ENCODE results near the gene TUBE1. TPM values are rescaled to one million over a fixed set of nuclear protein-coding genes. Genes with fewer than 3 reads are reported as not detected.
"Not testable (repeated sequence)": the region's sequence is repeated elsewhere in the genome, so short reads cannot be mapped to it uniquely, and the experiment has no call there.

Gene TUBE1
- total RNA-seq, 1 donor from 2014 or later, result 6.0 TPM

DNA sequence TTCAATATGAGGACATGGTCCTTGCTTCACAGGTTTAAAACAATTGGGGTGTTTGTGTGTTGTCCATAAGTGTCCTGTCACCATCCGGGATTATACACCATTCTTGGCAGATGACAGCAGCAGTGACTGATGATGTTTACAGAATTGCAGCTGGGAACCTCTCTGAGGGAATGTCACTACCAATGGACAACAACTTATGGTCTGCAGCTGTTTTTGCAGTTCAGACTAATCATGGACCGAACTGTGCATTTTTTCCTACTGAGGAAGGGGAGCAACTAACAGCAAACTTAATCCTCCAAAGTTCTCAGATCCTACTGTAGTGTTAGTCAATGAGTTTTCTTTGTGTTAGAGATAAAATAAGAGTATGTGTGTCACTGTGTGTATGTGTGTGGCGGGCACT lies 26.1 kb upstream of the TUBE1 start:
- DNase-seq (ENCODE audit: low spot score in 2 of 2), result no peak
- TF ChIP-seq, protein P1, sequence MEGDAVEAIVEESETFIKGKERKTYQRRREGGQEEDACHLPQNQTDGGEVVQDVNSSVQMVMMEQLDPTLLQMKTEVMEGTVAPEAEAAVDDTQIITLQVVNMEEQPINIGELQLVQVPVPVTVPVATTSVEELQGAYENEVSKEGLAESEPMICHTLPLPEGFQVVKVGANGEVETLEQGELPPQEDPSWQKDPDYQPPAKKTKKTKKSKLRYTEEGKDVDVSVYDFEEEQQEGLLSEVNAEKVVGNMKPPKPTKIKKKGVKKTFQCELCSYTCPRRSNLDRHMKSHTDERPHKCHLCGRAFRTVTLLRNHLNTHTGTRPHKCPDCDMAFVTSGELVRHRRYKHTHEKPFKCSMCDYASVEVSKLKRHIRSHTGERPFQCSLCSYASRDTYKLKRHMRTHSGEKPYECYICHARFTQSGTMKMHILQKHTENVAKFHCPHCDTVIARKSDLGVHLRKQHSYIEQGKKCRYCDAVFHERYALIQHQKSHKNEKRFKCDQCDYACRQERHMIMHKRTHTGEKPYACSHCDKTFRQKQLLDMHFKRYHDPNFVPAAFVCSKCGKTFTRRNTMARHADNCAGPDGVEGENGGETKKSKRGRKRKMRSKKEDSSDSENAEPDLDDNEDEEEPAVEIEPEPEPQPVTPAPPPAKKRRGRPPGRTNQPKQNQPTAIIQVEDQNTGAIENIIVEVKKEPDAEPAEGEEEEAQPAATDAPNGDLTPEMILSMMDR (IDR thresholded peaks at IDR 0.05), result no peak
- H3K4me1 ChIP-seq, result no peaks in the 10 kb centered on the region
- peaks cover 5 to 6% of the 10 kb centered on the region in 2 donors for H3K36me3 ChIP-seq
- no peaks in the 10 kb centered on the region for H3K27me3 ChIP-seq
- no peak overlapping the region for H3K4me3 ChIP-seq
- intact Hi-C loops (cut with DNase I), result no loop called here
- H3K27ac ChIP-seq, result no peak overlapping the region
- H3K9me3 ChIP-seq, result no peaks in the 10 kb centered on the region

DNA sequence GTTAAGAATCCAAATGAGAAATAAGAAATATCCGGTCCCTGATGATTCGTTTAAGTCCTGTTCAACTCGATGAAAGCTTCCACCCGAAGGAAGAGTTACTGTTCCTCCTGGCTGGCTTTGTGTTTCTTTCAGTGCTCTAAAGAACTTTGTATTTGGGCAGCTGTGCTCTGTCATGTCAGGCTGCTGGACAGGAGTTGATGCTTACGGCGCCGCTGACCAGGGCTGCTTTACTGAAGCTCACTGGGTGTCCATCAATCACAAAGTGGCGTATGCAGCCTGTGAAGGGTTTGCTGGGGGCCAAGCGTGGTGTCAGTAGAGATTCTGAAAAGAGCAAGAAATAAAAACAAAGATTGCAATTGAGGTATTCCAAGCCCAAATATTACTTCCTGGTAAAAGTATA lies 22.0 kb upstream of the TUBE1 start:
- H3K4me1 ChIP-seq, result no peaks in the 10 kb centered on the region
- H3K27me3 ChIP-seq, result no peaks in the 10 kb centered on the region
- peaks cover 0 to 6% of the 10 kb centered on the region in 2 donors for H3K36me3 ChIP-seq
- no peak overlapping the region for H3K4me3 ChIP-seq
- intact Hi-C loops (cut with DNase I), result no loop called here
- no peaks in the 10 kb centered on the region for H3K9me3 ChIP-seq
- TF ChIP-seq, protein P1 (IDR thresholded peaks at IDR 0.05), result no peak
- no peak overlapping the region for H3K27ac ChIP-seq
- no peak for DNase-seq (ENCODE audit: low spot score in 2 of 2)

DNA sequence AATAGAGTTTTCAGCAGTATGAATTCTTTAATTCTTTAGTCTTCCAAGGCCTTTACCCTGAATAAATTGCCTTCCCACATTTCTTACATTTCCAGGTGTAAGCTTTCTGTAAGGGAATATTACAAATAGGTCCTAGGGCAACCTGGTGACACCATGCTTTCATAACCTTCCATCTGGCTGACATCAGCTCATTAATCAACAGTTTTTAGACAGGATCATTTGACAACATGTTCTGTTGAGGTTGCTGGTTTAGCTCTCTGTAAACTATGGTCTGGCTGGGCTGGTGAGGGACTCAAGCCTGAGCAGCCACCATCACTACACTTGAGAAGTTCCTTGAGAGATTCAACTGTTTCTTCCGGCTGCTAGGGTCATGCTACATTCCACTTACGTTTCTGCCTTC lies 19.3 kb upstream of the TUBE1 start:
- no peaks in the 10 kb centered on the region for H3K9me3 ChIP-seq
- H3K27ac ChIP-seq, result no peak overlapping the region
- H3K36me3 ChIP-seq, result peaks cover 3 to 8% of the 10 kb centered on the region in 2 donors
- DNase-seq (ENCODE audit: low spot score in 2 of 2), result no peak
- H3K27me3 ChIP-seq, result no peaks in the 10 kb centered on the region
- intact Hi-C loops (cut with DNase I), result no loop called here
- TF ChIP-seq, protein P1 (IDR thresholded peaks at IDR 0.05), result no peak
- H3K4me1 ChIP-seq, result no peaks in the 10 kb centered on the region
- no peak overlapping the region for H3K4me3 ChIP-seq

DNA sequence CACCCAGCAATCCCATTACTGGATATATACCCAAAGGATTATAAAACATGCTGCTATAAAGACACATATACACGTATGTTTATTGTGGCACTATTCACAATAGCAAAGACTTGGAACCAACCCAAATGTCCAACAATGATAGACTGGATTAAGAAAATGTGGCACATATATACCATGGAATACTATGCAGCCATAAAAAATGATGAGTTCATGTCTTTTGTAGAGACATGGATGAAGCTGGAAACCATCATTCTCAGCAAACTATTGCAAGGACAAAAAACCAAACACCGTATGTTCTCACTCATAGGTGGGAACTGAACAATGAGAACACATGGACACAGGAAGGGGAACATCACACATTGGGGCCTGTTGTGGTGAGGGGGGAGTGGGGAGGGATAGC lies 18.7 kb upstream of the TUBE1 start:
- H3K4me3 ChIP-seq; DNase-seq (ENCODE audit: low spot score in 2 of 2); H3K27me3 ChIP-seq; H3K9me3 ChIP-seq; intact Hi-C loops (cut with DNase I); H3K4me1 ChIP-seq; H3K27ac ChIP-seq: not testable (repeated sequence)
- H3K36me3 ChIP-seq, result peaks cover 3 to 14% of the 10 kb centered on the region in 2 donors

DNA sequence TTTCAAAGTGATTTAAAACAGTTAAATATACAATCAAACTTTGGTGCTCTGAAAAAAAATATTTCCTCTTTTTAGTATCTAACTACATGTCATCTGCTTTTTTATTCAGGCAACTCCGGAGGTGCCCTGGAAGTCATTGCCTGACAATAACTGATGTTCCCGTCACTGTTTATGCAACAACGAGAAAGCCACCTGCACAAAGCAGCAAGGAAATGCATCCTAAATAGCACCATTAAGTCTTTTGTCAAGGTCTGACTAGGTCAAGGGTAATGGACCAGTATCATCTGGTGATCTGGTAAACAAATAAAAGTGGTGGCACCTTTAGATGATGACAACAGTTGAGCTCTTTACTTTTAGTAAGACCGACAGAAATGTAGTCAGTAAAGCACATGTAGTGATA lies 13.3 kb upstream of the TUBE1 start:
- no peak overlapping the region for H3K4me3 ChIP-seq
- H3K27ac ChIP-seq, result no peak overlapping the region
- TF ChIP-seq, protein P1 (IDR thresholded peaks at IDR 0.05), result no peak
- H3K36me3 ChIP-seq, result peaks cover 2 to 20% of the 10 kb centered on the region in 2 donors
- H3K9me3 ChIP-seq, result no peaks in the 10 kb centered on the region
- DNase-seq (ENCODE audit: low spot score in 2 of 2), result no peak
- no peaks in the 10 kb centered on the region for H3K27me3 ChIP-seq
- intact Hi-C loops (cut with DNase I), result no loop called here
- H3K4me1 ChIP-seq, result no peaks in the 10 kb centered on the region

DNA sequence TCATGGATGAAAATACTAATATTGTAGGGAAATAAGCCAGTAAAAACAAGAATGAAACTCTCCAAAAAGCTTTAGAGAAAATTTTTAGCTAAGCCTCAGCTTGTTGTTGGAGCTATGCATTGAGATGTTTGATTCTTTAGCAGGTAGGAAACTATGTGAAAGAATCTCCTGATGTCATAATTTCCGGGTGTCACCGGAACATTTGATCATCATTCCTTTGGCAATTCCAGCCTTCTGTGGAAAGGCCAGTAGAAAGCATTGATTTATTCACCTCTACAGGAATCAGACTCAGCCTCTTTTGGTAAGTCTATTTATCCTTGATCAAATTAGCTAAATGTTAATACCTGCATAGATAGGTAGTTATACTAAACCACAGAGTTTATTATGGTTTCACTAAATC lies 9.6 kb upstream of the TUBE1 start:
- Histone ChIP-seq H3K4me3 (no peak overlapping the region), H3K27me3 (no peaks in the 10 kb centered on the region), H3K4me1 (no peaks in the 10 kb centered on the region), H3K36me3 (peaks cover 2 to 13% of the 10 kb centered on the region in 2 donors), H3K27ac (no peak overlapping the region), H3K9me3 (no peaks in the 10 kb centered on the region)
- intact Hi-C loops (cut with DNase I), result no loop called here
- TF ChIP-seq, protein P1 (IDR thresholded peaks at IDR 0.05), result no peak
- DNase-seq (ENCODE audit: low spot score in 2 of 2), result no peak
